Measurements from ENCODE around the gene KHDC3L.
"Not testable (repeated sequence)": the region's sequence is repeated elsewhere in the genome, so short reads cannot be mapped to it uniquely, and the experiment has no call there.

Gene KHDC3L

GRCh38 chr6:73388433-73388799, 26.0 kb downstream of the KHDC3L start:
- H3K27me3 ChIP-seq, result peaks cover 5 to 29% (median 27%) of the 10 kb centered on the region in 11 experiments; a peak in 20 of 22 replicates
- peak overlapping the region; percentile 74 to 91 (median 84) for H3K4me2 ChIP-seq
- peak overlapping the region in 1 of 11 experiments; percentile 55; a peak in 2 of 22 replicates for H3K27ac ChIP-seq
- H3K9me3 ChIP-seq (replicated peaks in 1 of 11), result no peaks in the 10 kb centered on the region
- peak overlapping the region; percentile 48 to 67 (median 53); a peak in 18 of 20 replicates for H3K4me3 ChIP-seq
- peaks cover 0 to 13% (median 9%) of the 10 kb centered on the region in 10 experiments; a peak in 11 of 20 replicates for H3K4me1 ChIP-seq
- no peaks in the 10 kb centered on the region for H4K20me1 ChIP-seq
- H3K9ac ChIP-seq, result peak overlapping the region in 8 of 11 experiments; percentile 51 to 66 (median 61); a peak in 13 of 22 replicates
- peaks cover 0 to 3% (median 0%) of the 10 kb centered on the region in 11 experiments; a peak in 2 of 22 replicates for H3K36me3 ChIP-seq
- no peak for TF ChIP-seq Cebpa-rat (IDR thresholded peaks at IDR 0.05)

- peak overlapping the region in 5 of 11 experiments; percentile 17 to 55 (median 40); a peak in 8 of 22 replicates for H3K27ac ChIP-seq
- H3K4me2 ChIP-seq, result peak overlapping the region; percentile 74 to 91 (median 84)
- peaks cover 5 to 29% (median 27%) of the 10 kb centered on the region in 11 experiments; a peak in 20 of 22 replicates for H3K27me3 ChIP-seq
- no peaks in the 10 kb centered on the region for H4K20me1 ChIP-seq
- H3K4me3 ChIP-seq, result peak overlapping the region; percentile 48 to 67 (median 53)
- peaks cover 0 to 13% (median 9%) of the 10 kb centered on the region in 10 experiments; a peak in 11 of 20 replicates for H3K4me1 ChIP-seq
- peak overlapping the region in 10 of 11 experiments; percentile 15 to 66 (median 61); a peak in 21 of 22 replicates for H3K9ac ChIP-seq
- no peak for TF ChIP-seq Cebpa-rat (IDR thresholded peaks at IDR 0.05)
- H3K36me3 ChIP-seq, result peaks cover 0 to 8% (median 0%) of the 10 kb centered on the region in 11 experiments; a peak in 2 of 22 replicates
- peaks cover 0 to 3% (median 0%) of the 10 kb centered on the region in 11 experiments; a peak in 1 of 22 replicates for H3K9me3 ChIP-seq (replicated peaks in 1 of 11)
Measured at GRCh38 chr6:73388800-73389512, 26.5 kb downstream of the KHDC3L start.

GRCh38 chr6:73389854-73390253, 27.4 kb downstream of the KHDC3L start:
- peaks cover 4 to 12% (median 7%) of the 10 kb centered on the region in 11 experiments; a peak in 19 of 22 replicates for H3K9me3 ChIP-seq (replicated peaks in 1 of 11)
- H4K20me1 ChIP-seq, result no peaks in the 10 kb centered on the region
- H3K36me3 ChIP-seq, result peaks cover 0 to 12% (median 0%) of the 10 kb centered on the region in 11 experiments; a peak in 2 of 22 replicates
- no peak overlapping the region for H3K9ac ChIP-seq
- peaks cover 0 to 13% (median 9%) of the 10 kb centered on the region in 10 experiments; a peak in 11 of 20 replicates for H3K4me1 ChIP-seq
- no peak overlapping the region for H3K27ac ChIP-seq
- no peak for TF ChIP-seq Cebpa-rat (IDR thresholded peaks at IDR 0.05)
- H3K27me3 ChIP-seq, result peaks cover 5 to 29% (median 27%) of the 10 kb centered on the region in 11 experiments; a peak in 20 of 22 replicates
- H3K4me2 ChIP-seq, result no peak overlapping the region
- no peak overlapping the region for H3K4me3 ChIP-seq

- H3K9me3 ChIP-seq (replicated peaks in 1 of 11), result peaks cover 7 to 16% (median 12%) of the 10 kb centered on the region in 11 experiments; a peak in 19 of 22 replicates
- no peak for TF ChIP-seq Cebpa-rat (IDR thresholded peaks at IDR 0.05)
- H3K27ac ChIP-seq, result no peak overlapping the region
- H3K4me1 ChIP-seq, result peaks cover 0 to 13% (median 9%) of the 10 kb centered on the region in 10 experiments; a peak in 11 of 20 replicates
- H3K36me3 ChIP-seq, result peaks cover 0 to 15% (median 0%) of the 10 kb centered on the region in 11 experiments; a peak in 2 of 22 replicates
- H3K27me3 ChIP-seq, result peaks cover 5 to 29% (median 27%) of the 10 kb centered on the region in 11 experiments; a peak in 20 of 22 replicates
- no peaks in the 10 kb centered on the region for H4K20me1 ChIP-seq
- H3K9ac ChIP-seq, result no peak overlapping the region
- H3K4me2 ChIP-seq, result no peak overlapping the region
- H3K4me3 ChIP-seq, result no peak overlapping the region
Measured at GRCh38 chr6:73391675-73392074, 29.2 kb downstream of the KHDC3L start.

- Histone ChIP-seq H3K27me3 (peaks cover 5 to 29% (median 27%) of the 10 kb centered on the region in 11 experiments; a peak in 20 of 22 replicates), H3K4me1 (peaks cover 0 to 13% (median 9%) of the 10 kb centered on the region in 10 experiments; a peak in 11 of 20 replicates), H3K9me3 (replicated peaks in 1 of 11) (peaks cover 7 to 16% (median 12%) of the 10 kb centered on the region in 11 experiments; a peak in 19 of 22 replicates), H3K36me3 (peaks cover 0 to 15% (median 0%) of the 10 kb centered on the region in 11 experiments; a peak in 2 of 22 replicates)
- H3K4me3 ChIP-seq, H4K20me1 ChIP-seq, H3K4me2 ChIP-seq, H3K27ac ChIP-seq, H3K9ac ChIP-seq: not testable (repeated sequence)
Measured at GRCh38 chr6:73392188-73392587, 29.7 kb downstream of the KHDC3L start.

GRCh38 chr6:73393278-73393677, 30.8 kb downstream of the KHDC3L start:
- Histone ChIP-seq H3K9ac (no peak overlapping the region), H4K20me1 (no peaks in the 10 kb centered on the region), H3K4me2 (no peak overlapping the region), H3K27ac (no peak overlapping the region), H3K4me3 (no peak overlapping the region), H3K4me1 (peaks cover 0 to 12% (median 9%) of the 10 kb centered on the region in 10 experiments; a peak in 11 of 20 replicates), H3K27me3 (peaks cover 0 to 21% (median 18%) of the 10 kb centered on the region in 11 experiments; a peak in 19 of 22 replicates), H3K36me3 (peaks cover 0 to 15% (median 0%) of the 10 kb centered on the region in 11 experiments; a peak in 2 of 22 replicates), H3K9me3 (replicated peaks in 1 of 11) (peaks cover 7 to 16% (median 12%) of the 10 kb centered on the region in 11 experiments; a peak in 19 of 22 replicates)
- TF ChIP-seq Cebpa-rat (IDR thresholded peaks at IDR 0.05), result no peak

GRCh38 chr6:73394577-73395354, 32.3 kb downstream of the KHDC3L start, which contains the start of gene DDX43:
TSS of gene DDX43 (plus strand) at chr6:73394828. CDS start at chr6:73394906, 78 bp downstream.
- H3K27ac ChIP-seq, result no peak within 1 kb of the TSS
- H3K4me3 ChIP-seq, result no peak within 1 kb of the TSS
- H3K4me2 ChIP-seq, result no peak within 1 kb of the TSS

GRCh38 chr6:73395875-73396274, 33.4 kb downstream of the KHDC3L start:
- H3K4me3 ChIP-seq, result no peak overlapping the region

More at GRCh38 chr6:73394577-73395354, 32.3 kb downstream of the KHDC3L start, which contains the start of gene DDX43:
- H3K9ac ChIP-seq, result no peak within 1 kb of the TSS
- TF ChIP-seq Cebpa-rat (IDR thresholded peaks at IDR 0.05), result no peak
- H3K9me3 ChIP-seq (replicated peaks in 1 of 11), result peaks cover 7 to 16% (median 12%) of the 10 kb centered on the region in 11 experiments; a peak in 19 of 22 replicates
- H4K20me1 ChIP-seq, result no peaks in the 10 kb centered on the region
- peaks cover 0 to 15% (median 0%) of the 10 kb centered on the region in 11 experiments; a peak in 2 of 22 replicates for H3K36me3 ChIP-seq
- H3K27me3 ChIP-seq, result peaks cover 0 to 6% (median 4%) of the 10 kb centered on the region in 11 experiments; a peak in 12 of 22 replicates
- H3K4me1 ChIP-seq, result no peaks in the 10 kb centered on the region

More at GRCh38 chr6:73395875-73396274, 33.4 kb downstream of the KHDC3L start:
- Histone ChIP-seq H3K27me3 (no peaks in the 10 kb centered on the region), H3K4me1 (no peaks in the 10 kb centered on the region), H3K4me2 (no peak overlapping the region), H4K20me1 (no peaks in the 10 kb centered on the region), H3K9ac (no peak overlapping the region), H3K36me3 (peaks cover 0 to 15% (median 0%) of the 10 kb centered on the region in 11 experiments; a peak in 2 of 22 replicates), H3K9me3 (replicated peaks in 1 of 11) (peaks cover 7 to 16% (median 12%) of the 10 kb centered on the region in 11 experiments; a peak in 19 of 22 replicates), H3K27ac (no peak overlapping the region)
- no peak for TF ChIP-seq Cebpa-rat (IDR thresholded peaks at IDR 0.05)
